GM19468 (cell line): ENCODE measurements around the gene ANAPC16.

Source experiments
- ATAC-seq: cut with Tn5 transposase; IDR thresholded peaks from one replicate; pipeline ENCODE4 v1.9.1; 2021; ENCODE audit warnings: mild to moderate bottlenecking, moderate library complexity, moderate number of reproducible peaks; ENCODE audit not compliant: unreplicated experiment; ENCODE audit errors: extremely low read depth

ANAPC16 gene

DNA sequence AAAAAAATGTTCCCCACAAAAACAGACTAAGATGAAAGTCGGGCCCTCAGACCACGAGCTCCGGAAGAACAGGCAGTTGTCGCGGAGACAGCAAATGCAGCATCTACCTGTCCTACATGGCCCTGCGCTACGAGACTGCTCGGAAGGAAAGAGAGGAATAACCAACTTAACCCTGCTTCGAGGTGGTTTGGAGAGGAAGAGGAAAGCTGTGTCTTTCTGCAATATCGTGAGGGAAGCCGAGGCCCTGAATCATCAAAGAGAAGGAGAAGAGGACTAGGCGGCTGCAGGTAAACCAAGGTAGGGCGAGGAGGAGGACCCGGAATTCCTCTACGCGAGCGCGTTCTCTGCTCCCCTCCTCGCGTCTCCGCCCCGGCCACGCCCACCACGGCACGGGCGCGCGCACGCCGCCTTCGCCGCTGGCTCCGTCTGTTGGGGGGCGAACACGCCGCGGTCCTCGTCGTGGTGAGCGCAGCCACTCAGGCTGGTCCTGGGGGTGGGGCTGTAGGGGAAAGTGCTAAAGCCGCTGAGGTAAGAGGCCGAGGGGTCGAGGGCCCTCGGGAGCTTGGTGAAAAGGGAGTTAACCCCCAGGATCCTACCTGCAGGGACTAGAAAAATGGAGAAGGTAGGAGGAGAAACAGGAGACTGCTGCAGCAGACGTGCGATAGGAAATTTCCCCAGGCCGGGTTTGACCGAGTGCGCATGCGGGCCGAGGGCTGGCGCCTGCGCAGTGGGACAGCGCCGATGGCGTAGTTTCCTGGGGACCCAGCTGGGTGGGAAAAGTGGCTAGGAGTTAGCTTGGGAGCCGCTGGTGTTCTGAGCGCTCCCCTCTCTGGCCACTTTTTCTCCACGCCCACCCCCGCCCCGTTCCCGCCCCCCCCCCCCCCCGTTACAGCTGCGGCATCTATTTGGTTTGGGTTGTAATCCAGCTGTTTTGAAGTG is at the start of gene ANAPC16, which contains the start of gene ASCC1:
ANAPC16 (plus strand) TSS at position 402 of the 939 bp plus-strand sequence. CDS start 7,903 bp downstream, outside the sequence.
ASCC1 (minus strand) TSS at position 666 of the 939 bp plus-strand sequence. CDS start 2,978 bp downstream, outside the sequence.
- ATAC-seq = peak; percentile 42

GRCh38 chr10:72167118-72167517 is 48.7 kb upstream of the ANAPC16 start:
- ATAC-seq = no peak

DNA sequence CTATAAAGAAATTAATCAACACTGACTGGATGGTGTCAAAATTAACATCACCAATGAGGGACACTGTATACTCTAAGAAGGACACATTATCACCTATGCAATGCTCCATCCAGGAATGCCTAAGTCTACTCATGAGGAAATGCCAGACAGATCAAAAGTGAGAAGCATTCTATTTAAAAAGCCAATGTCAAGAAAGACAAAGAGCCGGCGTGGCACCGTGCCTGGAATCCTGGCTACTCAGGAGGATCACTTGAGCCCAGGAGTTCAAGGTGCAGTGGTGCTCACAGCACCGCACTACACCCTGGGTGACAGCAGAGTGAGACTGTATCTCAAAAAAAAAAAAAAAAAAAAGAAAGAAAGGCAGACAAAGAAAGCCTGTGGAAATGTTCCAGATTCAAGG is 45.5 kb upstream of the ANAPC16 start:
- no peak for ATAC-seq

- no peak for ATAC-seq
These were observed 45.1 kb upstream of the ANAPC16 start for GRCh38 chr10:72170733-72171132.

DNA sequence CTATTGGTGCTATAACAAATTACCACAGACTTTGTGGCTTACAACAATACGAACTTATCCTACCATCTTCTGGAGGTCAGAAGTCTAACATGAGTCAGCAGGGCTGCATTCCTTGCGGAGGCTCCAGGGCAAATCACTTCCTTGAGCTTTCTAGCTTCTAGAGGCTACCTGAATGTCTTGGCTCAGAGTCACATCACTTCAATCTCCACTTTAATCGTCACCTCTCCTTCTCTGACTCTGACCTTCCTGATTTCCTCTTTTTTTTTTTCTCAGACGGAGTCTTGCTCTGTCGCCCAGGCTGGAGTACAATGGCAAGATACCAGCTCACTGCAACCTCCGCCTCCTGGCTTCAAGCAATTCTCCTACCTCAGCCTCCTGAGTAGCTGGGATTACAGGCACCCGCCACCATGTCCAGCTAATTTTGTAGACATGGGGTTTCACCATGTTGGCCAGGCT is 44.6 kb upstream of the ANAPC16 start:
- ATAC-seq = no peak

DNA sequence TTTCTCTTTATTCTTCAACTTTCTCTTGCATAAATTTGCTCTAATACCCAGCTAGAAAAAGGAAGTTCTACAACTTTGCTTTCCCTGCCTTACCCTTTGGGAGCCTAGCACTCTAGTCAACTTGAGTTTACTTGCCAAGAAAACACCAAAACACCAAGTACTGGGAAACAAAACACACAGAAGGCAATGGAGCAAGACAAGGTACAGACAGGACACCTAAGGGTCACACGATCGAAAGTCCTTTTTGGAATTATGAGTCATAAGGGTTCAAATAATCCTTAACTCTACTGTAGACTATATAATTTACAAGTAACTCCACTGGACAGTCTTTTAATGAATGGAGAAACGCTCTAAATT is 42.6 kb upstream of the ANAPC16 start:
- no peak for ATAC-seq

DNA sequence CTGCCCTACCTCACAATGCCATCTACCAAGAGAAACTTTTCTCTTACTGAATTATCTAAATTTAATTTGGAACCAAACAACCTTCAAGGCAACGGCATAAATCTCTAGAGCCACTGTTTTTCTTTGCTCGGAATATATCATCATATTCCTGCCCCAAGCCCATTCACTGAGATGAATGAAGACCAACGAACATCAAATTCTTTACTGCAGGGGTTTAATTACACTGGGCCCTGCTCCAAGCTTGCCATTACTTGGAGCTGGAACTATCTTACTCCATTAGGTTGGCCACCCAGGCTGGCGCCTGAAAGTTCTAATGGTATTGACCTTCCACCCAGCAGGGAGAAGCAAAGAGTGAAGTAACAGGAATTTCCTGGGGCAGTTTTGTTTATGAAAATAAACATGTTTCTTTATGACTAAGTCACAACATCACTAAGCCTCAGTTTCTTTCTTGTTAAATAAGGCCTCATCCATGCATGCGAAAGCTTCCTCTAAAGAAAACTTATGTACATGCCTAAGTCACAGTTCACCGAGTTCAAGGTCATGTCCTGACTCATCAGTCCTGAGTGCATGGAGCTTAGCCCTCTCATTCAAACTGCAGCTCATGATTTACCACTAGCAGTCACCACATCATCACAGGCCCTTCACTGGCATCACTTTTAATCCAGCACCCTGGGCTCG is 42.1 kb upstream of the ANAPC16 start:
- ATAC-seq = no peak

- no peak for ATAC-seq
These were observed 41.5 kb upstream of the ANAPC16 start for GRCh38 chr10:72174297-72174662.

GRCh38 chr10:72175149-72175548 is 40.7 kb upstream of the ANAPC16 start:
- no peak for ATAC-seq

- ATAC-seq = no peak
These were observed 39.1 kb upstream of the ANAPC16 start for GRCh38 chr10:72176701-72177100.

- ATAC-seq = no peak
These were observed 38.4 kb upstream of the ANAPC16 start for GRCh38 chr10:72177454-72177853.

- no peak for ATAC-seq
These were observed 31.7 kb upstream of the ANAPC16 start for GRCh38 chr10:72184156-72184555.

DNA sequence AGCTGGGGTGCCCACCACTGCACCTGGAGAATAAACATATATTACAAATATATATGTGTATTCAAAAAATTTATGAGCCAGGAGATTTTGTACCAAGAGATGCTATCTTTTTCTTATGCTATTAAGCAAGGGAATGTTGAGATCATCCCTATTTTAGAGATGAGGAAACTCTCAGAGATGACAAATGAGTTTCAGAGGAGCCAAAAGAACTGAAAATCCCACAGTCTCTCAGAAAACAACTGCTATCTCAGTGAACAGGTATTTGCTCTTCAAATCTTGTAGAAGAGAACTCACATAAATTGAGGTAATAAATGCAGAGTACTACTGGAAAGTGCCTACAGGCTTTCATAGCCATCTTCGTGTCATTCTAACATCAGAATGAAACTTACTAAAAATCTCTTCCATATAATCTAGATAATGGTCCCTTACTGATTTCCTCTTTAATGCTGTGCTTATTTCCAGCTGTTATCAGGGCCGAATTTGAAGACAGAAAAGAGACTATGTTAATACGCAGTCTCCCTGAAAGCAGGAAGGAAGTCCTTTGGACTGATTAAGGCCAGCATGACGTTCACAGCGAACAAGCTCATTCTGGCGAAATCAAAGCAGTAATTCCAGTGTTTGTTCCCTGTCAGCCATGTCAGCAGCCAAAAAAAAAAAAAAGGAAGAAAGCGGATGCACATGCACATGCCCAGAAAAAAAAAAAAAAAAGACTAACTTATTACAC is 29.4 kb upstream of the ANAPC16 start:
- ATAC-seq = no peak

DNA sequence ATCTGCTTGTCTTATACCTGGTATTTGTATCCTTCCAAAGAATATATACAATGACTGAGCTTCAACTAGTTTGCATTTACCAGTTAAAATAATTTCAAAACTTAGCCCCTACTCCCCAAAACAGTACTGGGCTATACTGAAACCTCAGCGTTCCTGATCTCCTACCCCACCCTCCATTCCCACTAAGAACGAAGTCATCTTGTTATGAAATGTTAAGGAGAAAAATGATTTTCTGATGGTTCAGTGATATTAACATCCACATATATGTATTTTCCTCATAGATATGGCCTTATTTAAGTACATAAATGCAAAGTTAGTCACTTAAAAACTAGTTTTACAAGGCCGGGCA is 28.9 kb upstream of the ANAPC16 start:
- no peak for ATAC-seq

DNA sequence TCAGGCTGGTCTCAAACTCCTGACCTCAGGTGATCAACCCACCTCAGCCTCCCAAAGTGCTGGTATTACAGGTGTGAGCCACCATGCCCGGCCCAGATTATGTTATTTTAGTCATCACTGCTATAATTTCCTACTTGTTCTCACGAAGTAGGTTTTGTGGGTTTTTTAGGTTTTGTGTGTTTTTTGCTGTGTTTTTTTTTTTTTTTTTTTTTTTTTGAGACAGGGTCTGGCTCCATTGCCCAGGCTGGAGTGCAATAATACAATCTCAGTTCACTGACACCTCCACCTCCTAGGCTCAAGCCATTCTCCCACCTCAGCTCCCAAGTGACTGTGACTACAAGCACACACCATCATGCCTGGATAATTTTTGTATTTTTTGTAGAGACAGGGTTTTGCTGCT is 20.9 kb upstream of the ANAPC16 start:
- no peak for ATAC-seq

GRCh38 chr10:72200883-72201282 is 14.9 kb upstream of the ANAPC16 start:
- ATAC-seq = no peak

GRCh38 chr10:72201293-72201692 is 14.5 kb upstream of the ANAPC16 start:
- no peak for ATAC-seq

DNA sequence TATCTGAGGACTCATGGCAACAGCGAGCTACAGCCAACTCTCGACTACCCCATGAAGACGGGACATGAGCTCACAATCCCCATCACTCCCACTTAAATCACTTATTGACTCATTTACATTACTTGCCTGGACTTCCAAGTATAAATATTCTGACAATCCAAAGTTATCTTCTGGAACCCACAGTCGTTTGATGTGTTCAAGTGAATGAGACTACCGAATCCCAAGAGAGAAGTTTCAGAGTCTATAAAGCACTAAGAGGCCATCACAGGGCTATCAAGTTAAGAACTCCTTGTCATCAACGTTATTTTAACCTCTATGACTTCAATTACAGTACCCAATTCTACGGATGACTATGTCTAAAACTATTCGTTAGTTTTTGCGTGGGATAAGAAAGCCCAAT is 11.5 kb upstream of the ANAPC16 start:
- ATAC-seq = no peak

GRCh38 chr10:72204724-72205123 is 11.1 kb upstream of the ANAPC16 start:
- ATAC-seq = no peak

DNA sequence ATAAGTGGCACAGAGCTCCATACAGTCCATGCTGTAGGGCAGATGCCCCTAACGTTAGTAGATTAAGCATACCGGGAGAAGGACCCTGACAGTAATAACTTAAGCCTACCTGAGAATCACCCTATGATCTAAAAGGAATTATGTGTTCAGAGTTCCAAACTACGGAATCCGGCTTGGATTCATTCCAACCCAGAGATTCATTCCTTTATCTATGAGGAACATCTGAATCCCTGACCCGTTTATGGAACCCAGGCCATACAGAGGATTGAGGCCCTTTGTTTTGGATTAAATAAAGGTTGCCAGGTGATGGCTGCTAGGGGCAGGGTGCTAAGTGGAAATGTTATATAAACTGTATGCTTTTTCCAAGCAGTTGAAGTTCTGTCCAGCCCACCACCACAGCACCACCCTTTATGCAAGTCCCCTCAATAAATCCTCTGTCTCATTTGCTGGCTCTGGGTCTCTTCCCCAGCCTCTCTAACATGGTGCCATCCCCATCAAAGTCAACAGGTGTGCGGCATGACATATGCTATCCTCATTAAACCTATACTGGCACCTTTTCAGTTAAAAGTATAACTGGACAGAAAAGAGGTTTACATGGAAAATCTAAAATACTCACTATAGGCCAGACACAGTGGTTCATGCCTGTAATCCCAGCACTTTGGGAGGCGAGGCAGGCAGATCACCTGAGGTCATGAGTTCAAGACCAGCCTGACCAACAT is 9.1 kb upstream of the ANAPC16 start:
- no peak for ATAC-seq
